LoVo (cell line): ENCODE results near the gene PRKAG2.

ENCODE experiments used
- DNase-seq: peaks from one replicate; pipeline ENCODE4 v3.0.0-alpha.2; 2016; ENCODE audit warnings: low spot score

Gene PRKAG2

GRCh38 chr7:151642746-151643145, 234.2 kb downstream of the PRKAG2 start:
- no peak for DNase-seq

GRCh38 chr7:151641587-151641986, 235.3 kb downstream of the PRKAG2 start:
- no peak for DNase-seq

DNA sequence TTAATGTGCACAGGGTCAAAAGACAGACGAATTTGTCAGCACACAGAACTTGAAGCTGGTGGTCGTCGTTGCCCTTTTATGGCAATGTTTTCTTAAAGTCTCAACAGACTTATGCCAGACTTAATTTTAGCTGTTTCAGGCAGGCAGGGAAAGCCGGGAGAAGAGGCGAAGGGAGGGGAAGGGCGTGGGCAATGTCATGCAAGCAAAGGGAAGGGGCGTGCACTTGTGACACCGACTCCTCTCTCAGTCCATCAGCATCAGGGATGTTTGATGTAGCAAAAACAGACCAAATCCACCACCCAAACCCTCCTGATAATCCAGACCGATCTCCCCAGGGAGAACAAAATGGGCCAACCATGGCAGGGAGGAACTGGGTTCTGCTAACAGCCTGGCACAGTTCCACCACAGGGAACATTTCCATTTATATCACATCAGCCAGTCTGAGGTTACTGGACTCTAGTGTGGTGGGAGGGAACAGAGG, 239.1 kb downstream of the PRKAG2 start:
- DNase-seq: no peak

GRCh38 chr7:151634643-151635042, 242.3 kb downstream of the PRKAG2 start:
- no peak for DNase-seq

- DNase-seq: no peak
These were observed 243.5 kb downstream of the PRKAG2 start for GRCh38 chr7:151633516-151633812.

DNA sequence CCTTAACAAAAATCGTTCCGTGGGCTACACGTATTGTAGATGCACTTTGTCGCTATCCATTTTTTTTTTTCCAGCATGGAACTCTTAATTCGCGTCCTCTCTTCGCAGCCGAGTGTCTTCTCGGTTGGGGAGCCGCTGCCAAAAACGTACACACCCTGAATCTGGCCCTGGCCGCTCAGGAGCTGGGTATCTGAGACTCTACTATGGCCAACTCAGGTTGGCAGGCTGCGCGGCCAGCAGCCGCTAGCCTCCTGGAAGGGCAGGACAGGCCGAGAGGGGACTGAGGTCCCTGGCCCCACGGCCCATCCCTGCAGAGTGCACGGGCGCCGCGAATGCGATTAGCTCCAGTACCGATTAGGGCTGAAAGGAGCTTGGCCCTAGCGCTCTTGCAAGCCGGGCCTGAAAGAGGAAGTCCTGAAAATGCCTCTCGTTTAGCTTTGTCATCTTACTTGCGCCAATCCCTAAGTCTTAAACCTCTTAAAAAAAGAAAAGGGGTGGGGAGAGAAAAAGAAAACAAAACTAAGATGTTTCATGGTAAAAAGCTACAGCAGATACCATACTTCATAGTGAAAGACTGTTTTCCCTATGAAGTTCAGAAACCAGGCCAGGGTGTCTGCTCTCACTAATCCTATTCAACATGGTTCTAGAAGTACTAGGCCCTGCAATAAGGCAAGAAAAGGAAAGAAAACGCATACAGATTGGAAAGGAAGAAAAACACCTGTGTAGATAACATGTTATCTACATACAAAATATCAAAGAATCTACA, 244.0 kb downstream of the PRKAG2 start:
- no peak for DNase-seq

DNA sequence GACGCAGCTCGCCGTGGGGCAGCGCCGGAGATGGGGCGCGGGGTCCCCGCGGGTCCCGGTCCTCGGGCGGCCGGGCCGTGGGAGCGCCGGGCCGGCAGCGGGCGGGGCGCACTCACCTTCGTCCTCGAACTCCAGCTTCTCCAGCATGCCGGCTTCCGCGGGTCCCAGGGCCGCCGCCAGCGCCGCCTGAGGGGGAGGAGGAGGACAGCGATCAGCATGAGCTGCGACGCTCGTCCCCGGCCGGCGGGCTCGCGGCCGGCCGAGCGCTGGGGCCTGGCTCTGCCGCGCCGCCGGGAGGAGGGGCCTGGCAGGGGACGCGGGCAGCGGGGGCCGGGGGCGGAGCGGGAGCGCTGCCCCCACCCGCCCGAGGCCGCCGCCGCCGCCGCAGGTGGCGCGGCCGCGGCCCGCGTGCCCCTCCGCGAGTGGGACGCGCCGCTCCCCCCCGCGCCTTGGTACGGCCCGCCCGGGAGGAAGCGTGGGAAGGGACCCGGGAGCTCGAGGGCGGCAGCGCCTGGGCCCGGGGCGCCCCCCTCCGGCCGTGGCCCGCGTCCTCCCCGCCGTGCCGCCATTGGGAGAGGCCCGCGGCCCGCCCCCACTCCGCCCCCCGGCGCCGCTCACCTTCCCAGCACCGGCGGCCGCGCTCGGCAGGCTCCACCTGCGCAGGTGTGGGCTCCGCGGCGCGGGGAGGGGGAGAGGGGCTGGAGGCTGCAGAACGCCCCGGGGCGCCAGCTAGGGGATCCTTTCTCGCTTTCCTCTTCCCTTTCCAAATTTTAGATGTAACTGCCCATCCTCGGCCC, 244.8 kb downstream of the PRKAG2 start:
- DNase-seq: peak; percentile 92

DNA sequence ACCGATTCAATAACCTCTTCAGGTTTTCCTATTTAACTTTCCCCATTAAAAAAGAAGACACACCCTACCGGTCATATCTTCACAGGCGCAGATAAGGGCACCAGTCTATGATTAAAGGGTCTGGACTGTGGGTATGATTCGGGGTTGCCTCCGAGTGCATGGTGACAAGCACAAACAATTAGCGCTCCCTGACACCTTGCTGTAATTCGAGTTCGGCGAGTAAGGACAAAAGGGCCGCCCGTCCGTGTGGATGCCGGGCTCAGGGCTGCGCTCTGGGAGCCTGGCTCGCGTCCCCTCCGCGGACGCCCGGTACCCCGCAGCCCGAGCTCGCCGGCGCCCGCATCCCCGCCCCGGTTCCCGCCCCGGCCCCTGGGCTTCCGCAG, 245.4 kb downstream of the PRKAG2 start:
- peak; percentile 67 for DNase-seq

GRCh38 chr7:151630851-151631569, 245.9 kb downstream of the PRKAG2 start:
- no peak for DNase-seq

DNA sequence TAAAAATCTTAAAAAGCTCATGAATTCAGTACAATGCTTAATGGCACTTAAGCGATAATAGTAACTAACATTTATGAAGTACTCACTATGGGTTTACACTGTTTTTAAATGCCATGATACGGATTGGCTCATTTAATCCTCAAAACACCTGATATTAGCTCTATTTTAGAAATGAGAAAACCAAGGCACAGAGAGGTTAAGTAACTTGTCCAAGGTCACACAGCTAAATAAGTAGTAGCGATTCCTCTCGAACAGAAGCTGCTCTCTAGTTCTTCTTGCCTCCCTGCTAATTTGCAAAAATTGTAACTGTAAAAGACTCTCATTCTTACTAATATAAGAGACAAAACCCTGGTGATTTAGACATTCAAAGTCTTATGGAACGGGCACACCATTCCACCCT, 246.6 kb downstream of the PRKAG2 start:
- DNase-seq: no peak

DNA sequence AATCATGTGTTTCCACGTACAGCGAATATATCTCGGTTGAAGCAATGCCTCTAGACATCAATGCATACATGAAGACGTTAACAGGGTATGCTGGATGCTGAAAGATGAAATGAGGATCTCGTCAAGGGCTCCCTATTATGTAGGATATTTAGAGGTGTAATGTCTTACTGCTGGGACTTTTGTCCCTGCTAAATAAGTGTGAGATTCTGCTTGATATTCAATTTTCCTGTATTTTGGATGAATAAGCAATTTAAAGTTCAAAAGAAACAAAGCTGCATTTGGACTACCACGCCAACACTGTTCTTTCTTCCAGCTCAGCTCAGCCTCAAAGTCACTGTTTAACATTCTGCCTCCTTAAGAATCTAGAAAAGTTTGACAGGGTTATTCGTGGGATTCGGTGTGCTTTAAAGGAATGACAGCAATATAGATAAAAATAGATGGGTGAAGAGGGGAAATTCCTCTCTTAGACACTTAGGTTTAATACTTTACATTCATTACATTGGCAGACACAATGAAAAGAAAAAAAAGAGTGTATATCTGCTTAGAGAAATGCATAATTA, 247.1 kb downstream of the PRKAG2 start:
- no peak for DNase-seq

DNA sequence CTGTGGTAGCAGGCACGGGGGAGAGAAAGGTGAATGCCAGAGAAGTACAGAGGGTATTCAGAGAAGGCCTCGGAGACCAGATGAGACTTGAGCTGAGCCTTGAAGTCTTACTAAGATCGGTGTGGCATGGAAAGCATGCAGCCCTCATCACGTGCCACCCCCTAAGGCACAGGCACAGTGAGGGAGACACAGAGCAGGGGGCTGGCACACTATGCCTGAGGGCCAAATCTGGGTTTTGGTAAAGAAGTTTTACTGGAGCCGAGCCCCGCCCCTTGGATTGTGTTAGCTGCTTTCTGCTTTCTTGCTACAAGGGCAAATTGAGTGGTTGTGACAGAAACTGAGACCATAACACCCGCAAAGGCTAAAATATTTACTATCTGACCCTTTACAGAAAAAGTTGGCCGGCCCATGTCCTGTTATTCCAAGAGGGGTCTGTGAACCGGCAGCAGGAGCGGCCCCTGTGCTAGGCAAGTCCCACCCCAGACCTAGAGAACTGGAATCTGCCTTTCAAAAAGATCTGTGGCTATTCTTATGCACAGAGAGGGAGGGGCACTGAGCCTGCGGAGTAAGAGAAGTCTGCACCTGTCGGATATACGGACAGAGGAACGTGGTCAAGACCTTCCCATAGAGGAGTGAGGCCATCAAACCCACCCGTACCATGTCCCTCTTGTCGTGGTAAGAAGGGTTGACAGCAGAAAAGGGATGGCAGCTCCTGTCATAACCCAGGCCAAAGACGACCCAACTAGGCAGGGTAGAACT, 247.9 kb downstream of the PRKAG2 start:
- no peak for DNase-seq

GRCh38 chr7:151626422-151627115, 250.3 kb downstream of the PRKAG2 start:
- peak; percentile 45 for DNase-seq

- DNase-seq: no peak
These were observed 251.3 kb downstream of the PRKAG2 start for GRCh38 chr7:151625606-151626005.

DNA sequence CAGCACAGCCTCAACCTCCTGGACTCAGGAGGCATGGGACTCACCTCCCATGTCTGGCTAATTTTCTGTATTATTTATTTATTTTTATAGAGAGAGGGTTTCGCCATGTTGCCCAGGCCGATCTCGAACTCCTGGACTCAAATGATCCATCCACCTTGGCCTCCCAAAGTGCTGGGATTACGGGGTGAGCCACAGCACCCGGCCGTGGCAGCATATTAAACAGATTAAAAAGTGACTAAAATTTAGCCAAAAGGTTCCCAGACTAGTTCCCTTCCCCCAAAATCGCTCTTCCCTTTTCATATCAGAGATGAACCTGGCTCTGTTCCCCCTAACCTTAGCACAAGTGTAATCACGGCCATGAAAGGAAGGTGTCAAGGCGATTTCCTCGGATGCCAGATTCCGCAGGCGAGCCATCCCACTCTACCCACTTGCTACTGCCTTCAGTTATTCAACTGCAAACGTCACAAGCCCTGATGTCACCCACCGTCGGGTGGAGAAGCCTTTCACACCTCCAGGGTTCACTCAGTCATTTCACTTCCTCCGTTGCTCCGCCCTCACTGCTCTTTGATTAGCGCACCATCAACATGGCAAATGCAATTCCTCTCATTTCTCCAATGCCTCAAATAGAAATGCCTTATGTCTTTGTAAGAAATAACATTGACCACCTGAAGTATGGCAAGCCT, 252.5 kb downstream of the PRKAG2 start:
- no peak for DNase-seq

DNA sequence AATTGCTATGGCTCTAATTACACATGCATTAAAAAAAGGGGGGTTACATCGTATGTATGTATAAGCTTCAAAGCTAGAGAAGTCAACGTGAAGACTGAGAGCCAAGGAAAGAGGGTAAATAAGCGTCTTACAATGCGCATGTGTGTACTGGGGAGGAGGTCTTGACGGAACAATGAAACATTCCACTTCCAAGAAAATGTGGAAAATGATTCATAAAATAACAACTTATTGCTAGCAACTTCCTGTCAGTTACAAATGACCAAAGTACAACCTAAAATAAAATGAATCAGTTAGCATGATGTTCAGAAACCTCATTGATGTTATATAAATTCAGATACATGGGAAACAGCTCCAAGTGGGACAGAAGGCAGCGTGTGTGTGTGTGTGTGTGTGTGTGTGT, 253.1 kb downstream of the PRKAG2 start:
- no peak for DNase-seq

GRCh38 chr7:151621961-151622360, 255.0 kb downstream of the PRKAG2 start:
- DNase-seq: no peak

- no peak for DNase-seq
These were observed 260.3 kb downstream of the PRKAG2 start for GRCh38 chr7:151616443-151617213.

DNA sequence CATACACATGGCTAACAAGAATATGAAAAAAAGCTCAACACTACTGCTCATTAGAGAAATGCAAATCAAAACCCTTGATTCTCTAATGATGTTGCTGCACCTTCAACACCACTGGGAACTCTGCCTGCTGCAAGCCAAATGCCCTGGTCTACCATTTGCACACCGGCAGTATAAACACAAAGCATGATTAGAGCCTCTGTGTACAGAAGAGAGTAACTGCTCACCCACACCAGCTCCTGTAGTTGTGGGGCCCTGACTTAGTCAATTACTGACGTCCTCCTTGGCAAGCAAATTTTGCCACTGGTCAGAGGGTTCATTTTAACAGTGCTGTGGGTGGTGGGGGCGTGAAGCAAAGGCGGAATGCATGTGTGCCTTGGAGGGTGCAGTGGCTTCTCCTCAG, 261.1 kb downstream of the PRKAG2 start:
- DNase-seq: no peak

- no peak for DNase-seq
These were observed 261.9 kb downstream of the PRKAG2 start for GRCh38 chr7:151615058-151615457.
